ENCODE data around the gene CBX7.

DNA sequence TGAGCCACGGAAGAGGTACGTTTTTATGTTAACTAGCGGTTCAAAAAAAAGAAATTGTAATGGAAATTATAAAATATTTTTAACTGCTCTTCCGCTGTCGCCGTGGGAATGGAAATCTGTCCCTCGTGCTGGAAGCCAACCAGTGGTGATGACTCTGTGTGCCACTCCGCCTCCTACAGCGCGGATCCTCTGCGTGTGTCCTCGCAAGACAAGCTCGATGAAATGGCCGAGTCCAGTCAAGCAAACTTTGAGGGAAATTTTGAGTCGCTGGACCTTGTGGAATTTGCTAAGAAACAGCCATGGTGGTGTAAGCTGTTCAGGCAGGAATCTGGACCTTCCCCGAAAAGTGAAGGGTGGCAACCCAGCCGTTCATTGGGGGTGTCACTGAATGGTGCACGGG lies 2.9 kb upstream of the CBX7 start:
- TF ChIP-seq GATA3 (IDR thresholded peaks at IDR 0.05; ENCODE audit: low read depth, low read length) = no peak
- TF ChIP-seq GATA2 (IDR thresholded peaks at IDR 0.05; ENCODE audit: low read depth, low read length) = no peak

Measured in SH-SY5Y (cell line).